Dermis blood vessel endothelial cell (primary cell): ENCODE measurements around the gene TRMT11. TPM values are rescaled to one million over a fixed set of nuclear protein-coding genes. Genes with fewer than 3 reads are reported as not detected.
"Not testable (repeated sequence)": the region's sequence is repeated elsewhere in the genome, so short reads cannot be mapped to it uniquely, and the experiment has no call there.

Source experiments
- DNase-seq: peaks from one replicate; pipeline ENCODE4 v3.0.0; 2010
- total RNA-seq: library from RNA; depleted of rRNA; stranded (reverse); fragments of >200 nt; gene quantifications from 2 replicates; pipeline ENCODE4 v1.2.3, GENCODE V29; 2014

Gene TRMT11
- total RNA-seq, 1 donor from 2014 or later = 18.0 TPM

DNA sequence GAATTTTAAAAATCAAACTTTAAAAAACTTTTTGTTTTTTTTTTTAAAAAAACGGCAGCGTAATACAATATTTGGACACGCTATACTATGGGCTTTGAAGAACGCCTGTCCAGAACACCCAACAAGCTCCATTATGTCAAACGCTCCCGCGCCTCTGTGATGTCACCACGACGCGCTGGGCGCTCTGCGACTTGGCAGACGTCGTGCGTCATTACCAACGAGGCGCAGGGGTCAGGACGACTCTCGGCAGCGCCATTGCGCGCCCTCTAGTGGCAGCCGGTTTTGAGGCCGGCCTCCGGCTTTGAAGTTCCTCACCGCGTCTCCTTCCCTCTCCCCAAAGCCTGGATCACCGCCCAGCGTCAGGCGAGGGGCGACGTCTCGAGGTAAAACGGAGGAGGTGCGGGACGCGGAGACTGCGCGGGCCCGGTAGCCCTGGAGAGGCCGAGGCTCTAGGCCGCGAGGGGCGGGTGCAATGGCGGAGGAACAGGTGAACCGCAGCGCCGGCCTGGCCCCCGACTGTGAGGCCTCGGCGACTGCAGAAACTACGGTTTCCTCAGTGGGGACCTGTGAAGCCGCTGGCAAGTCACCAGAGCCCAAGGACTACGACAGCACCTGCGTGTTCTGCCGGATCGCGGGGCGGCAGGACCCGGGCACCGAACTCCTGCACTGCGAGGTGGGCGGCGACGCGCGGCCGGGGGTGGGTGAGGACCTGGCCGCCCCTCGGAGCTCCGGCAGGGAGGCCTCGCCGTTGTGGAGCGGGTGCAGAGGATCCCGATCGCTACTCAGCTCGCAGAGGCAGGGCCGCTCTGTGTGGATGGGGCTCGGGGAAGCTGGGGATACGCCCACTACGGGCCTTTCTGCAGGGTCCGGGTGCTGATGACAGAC, 29.6 kb upstream of the TRMT11 start, which contains the start of gene HINT3:
TSS of gene HINT3 (plus strand) at position 265 of the 885 bp plus-strand sequence. CDS start at position 473, 208 bp downstream.
- DNase-seq = peak; percentile 99

DNA sequence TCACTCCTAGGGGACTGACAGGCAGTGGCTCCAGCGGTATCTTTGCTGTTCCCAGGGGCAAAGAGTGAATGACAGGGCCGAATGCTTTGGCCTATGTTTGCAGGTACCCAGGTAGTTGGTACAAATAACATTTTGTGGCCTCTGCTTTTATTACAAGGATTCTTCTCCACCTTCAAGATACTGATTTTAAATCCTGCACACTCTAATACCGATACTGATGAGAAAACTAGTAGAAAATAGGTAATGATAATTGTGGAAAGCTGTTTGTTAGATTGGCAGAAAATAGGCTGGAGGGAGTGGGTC, 29.0 kb upstream of the TRMT11 start:
- no peak for DNase-seq

DNA sequence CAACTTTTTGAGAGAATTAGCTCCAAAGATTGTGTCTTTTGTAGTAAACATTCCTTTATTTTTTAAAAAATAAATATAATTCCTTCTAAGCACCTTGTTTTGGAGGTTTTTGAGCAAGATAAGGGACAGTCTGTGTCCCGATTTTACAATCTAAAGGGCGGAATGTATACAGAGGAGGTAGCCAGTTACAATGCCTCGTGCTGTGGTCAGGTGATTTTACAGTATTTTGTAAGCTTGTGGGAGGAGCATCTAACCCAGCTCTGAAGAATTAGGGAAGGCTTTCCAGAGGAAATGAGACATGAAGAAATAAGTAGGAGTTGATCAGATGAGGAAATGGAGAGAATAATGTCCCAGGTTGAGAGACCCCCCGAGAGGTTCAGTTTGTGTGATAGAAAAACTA, 28.5 kb upstream of the TRMT11 start:
- peak; percentile 49 for DNase-seq

DNA sequence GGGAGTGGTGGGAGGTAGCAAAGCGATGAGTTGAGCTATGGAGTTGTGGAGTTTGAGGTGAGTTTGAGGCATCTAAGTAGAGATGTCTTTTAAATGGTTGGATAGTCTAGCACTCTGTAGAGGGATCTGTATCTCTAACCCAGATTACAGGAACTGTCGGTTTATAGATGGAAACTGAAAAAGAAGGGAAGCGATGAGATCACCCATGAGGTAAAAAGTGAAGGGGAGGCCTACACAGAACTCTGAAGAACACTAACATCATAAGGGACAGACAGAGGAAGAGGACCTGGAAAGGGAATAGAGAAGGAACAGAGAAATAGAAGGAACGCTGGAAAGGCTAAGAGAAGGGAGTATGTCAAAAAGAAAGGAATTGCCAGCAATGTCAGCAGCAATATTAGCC, 27.3 kb upstream of the TRMT11 start:
- no peak for DNase-seq

- DNase-seq = no peak
Observed at GRCh38 chr6:125961117-125961516, 25.2 kb upstream of the TRMT11 start.

DNA sequence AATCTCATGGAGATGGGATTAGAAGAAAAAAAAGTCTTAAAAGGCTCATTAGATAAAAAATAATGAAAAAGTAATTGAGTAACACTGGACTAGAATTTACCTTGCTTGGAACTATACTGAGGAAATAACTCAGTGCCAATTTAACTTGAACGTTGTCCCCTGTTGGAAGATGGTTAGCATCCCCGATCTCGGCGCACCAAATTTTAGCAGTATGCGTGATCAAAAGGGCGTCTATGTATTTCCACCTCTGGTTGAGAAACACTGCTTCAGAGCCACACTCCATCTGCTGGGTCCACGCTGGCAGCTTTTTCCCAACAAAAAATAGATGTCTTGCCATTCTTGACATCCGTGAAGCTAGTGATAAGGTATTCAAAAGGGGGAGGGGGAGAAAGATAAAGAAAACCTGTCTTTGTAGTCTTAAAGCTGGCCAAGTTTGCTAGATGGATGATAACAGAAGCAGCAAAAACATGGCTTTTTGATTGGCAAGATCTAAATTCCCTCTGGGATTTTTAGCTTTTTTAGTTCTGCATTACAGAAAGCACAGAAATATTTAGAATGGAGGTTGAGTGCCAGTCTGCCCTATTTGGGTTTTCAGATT, 23.3 kb upstream of the TRMT11 start:
- DNase-seq = no peak

GRCh38 chr6:125963817-125964216, 22.5 kb upstream of the TRMT11 start:
- no peak for DNase-seq

GRCh38 chr6:125966569-125966968, 19.8 kb upstream of the TRMT11 start:
- no peak for DNase-seq

- no peak for DNase-seq
Observed at GRCh38 chr6:125968493-125968892, 17.8 kb upstream of the TRMT11 start.

DNA sequence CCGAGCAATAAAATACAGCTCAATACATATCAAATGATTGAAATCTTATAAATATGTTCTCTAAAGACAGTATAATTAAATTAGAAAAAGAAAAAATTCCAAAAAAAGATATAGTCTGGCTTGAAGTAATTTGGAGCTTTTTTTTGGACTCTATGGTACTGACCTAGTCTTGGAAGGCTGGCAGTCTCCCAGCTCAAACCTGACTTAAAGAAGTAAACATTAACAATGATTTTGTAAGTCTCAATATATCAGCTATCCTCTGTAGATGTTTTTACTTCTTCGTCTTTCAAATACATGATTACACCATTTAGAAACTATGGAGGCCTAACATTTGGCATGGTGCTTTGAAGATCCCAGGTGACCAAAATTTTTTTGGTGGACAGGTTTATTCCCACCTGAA, 15.6 kb upstream of the TRMT11 start:
- no peak for DNase-seq

DNA sequence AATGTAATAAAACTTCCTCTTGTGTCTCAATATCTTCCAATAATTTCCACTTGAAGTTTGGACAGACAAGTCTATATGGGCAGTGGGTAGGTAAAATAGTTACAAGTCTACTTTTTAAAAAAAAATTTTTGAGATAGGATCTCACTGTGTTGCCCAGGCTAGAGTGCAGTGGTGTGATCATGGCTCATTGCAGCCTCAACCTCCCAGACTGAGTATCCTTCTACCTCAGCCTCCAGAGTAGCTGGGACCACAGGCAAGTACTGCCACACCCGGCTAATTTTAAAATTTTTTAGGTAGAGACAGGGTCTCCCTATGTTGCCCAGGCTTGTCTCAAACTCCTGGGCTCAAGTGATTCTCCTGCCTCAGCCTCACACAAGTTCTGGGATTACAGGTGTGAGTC, 13.9 kb upstream of the TRMT11 start:
- not testable (repeated sequence) for DNase-seq

DNA sequence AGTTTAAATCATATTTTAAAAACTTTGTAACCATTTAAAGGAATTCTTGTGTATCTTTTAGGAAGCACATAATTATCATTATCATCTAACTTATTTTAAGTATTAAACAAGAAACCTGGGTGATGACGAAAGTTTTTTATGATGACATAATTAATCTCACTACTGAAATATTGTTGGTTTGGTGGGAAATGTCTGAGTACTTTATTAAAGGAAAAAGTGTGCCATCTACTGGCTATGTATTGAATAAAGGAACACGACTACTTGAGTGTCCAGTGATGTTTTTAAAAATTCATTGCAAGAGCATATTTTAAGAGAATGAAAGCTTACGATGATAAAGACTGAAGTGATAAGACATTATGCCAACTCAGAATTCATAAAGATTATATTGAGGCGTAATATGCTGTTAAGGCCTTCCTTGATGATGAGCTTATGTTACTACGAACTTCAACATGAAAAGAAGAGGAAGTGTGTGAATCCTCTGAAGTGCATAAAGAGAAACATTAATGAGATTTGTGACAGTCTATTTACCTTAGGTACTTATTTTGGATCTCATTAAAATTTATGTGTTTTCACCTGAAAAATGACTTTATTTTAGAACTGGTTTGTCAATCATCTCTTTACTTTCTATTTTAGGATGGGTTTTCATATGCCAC, 12.0 kb upstream of the TRMT11 start:
- DNase-seq = peak; percentile 76

DNA sequence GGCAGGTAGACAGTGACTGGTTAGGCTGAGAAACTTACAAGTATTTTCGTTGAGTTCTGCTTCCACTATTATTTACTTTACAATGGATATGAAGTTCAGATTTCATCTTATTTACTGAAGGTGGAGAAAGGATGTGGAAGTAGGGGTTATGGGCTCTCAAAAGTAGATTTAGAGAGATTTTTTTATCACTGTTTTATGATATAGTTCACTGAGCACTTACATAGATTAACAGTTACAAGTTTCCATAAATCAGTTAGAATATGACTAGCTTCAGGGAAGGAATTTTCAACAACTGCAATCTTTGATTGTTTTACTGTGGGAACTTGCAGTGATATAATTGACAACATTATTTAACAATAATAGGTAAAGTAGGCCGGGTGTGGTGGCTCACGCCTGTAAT, 7.2 kb upstream of the TRMT11 start:
- no peak for DNase-seq

- no peak for DNase-seq
Observed at GRCh38 chr6:125981571-125982185, 4.7 kb upstream of the TRMT11 start.

DNA sequence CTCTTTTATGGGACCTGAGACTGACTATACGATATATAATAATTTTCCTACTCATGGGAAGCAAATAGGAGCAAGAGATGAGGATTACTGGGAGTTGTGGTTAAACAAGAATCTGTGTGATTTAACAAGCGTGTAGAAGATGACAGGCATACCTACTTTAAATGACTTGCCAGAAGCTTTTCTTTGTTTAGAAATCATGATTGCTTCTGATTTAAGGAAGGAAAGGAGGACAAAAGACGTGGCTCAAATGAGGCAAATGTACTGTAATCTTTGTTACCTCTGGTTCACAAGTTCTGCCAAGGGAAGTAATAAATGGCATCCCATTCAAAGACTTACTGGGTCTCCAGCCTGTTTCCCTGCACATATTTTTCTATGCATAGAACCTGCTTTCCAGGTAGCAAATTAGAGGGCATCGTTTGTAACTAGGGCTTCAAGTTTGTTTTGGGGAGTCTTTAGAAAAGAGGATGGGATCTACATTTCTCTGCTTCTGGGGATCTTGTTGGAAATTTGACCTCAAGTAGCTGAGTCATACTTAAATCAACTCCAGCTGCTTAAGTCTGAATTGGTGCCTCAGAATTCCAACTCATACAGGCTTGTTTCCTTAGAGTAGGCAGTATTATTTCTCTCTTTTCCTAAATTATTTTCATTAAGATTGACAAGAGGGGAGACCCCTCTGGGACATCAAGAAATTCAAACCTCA, 2.9 kb upstream of the TRMT11 start:
- no peak for DNase-seq

DNA sequence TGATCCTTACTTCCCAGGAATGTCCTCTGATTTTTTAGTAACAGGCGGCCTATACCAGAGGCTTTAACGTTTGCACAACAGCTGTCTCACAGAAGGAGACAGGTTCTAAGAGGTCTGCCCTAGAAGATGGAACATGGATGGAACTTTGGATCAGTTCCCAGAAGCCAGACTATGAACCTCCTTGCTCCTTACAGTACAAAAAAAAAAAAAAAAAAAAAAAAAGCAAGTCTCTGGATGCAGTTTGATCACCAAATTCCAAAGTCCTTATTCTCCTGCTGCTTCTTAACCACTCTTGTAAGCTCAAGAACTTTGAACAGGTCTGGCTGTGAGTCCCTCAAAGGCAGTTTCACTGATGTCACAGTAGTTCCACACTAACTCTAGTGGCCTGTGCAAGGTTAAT, 2.0 kb upstream of the TRMT11 start:
- no peak for DNase-seq

GRCh38 chr6:125985522-125985921, 818 bp upstream of the TRMT11 start:
- DNase-seq = no peak

DNA sequence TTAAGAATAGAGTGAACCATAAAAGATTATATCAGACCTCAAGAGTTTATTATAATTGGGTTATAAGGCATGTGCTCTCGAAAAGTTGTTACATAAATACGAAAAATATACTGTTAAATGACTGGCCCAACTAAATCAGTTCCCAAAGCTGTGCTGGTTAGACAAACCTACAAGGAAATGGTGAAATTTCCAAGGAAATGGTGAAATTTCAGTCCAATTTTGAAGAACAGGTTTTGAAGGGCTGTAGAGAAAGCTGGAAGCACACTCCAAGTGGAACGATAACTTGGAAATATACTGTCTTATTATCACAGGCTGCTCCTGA, 400 bp upstream of the TRMT11 start:
- no peak for DNase-seq

GRCh38 chr6:125987026-125987617, 782 bp downstream of the TRMT11 start:
- DNase-seq = no peak

- no peak for DNase-seq
Observed at GRCh38 chr6:125988280-125988679, 1.9 kb downstream of the TRMT11 start.

DNA sequence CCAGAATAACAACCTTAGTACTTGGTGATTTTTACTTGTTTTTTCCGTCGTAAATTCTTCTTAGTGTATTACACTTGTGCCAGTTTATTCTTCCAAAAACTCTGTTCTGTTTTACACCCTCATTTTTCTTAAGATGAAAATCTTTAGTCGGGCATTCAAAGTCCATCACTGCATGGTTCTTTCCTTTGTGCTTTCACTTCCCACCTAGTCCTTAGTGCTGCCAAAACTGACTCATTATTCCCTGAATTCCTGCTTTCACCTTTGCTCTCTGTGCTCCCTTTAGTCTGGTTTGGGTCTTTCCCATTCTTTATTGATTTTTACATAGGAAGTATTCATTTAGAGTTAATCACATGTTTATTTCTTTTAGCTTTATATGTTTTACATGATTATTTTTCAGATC, 3.3 kb downstream of the TRMT11 start:
- DNase-seq = peak; percentile 45

DNA sequence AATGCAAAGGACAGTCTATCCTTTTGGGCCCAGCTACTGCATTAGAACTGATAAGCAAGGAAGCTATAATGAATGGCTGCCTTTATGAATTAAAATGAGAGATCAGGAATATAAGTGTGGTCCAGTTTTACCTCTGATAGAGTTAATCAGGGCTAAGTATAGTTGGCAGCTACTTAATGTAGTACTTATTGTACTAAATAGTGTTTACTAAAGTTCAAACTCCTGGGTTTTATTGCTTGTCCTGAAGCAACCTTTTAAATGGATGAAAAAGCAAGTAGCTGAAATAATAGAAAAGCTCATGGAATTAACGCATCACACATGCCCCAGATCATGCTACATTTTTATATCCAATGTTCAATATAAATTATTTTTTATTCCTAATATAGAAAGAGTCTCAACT, 5.3 kb downstream of the TRMT11 start:
- no peak for DNase-seq
